ENCODE measurements around the gene SLC3A2. TPM values are rescaled to one million over a fixed set of nuclear protein-coding genes. Genes with fewer than 3 reads are reported as not detected.

The SLC3A2 gene
- polyA plus RNA-seq, 4 donors: 182 to 190 (median 189) TPM

GRCh38 chr11:62908468-62909072 lies 27.9 kb downstream of the SLC3A2 start:
- no peak for DNase-seq (ENCODE audit: low read depth in 4 of 4, low spot score in 3 of 4)

GRCh38 chr11:62909107-62909894 lies 28.6 kb downstream of the SLC3A2 start:
- peak in 2 of 4 donors; percentile 50 to 60 for DNase-seq (ENCODE audit: low read depth in 4 of 4, low spot score in 3 of 4)

GRCh38 chr11:62910141-62910882 lies 29.6 kb downstream of the SLC3A2 start:
- DNase-seq (ENCODE audit: low read depth in 4 of 4, low spot score in 3 of 4): no peak

- DNase-seq (ENCODE audit: low read depth in 4 of 4, low spot score in 3 of 4): no peak
Observed at GRCh38 chr11:62911137-62912130, 30.7 kb downstream of the SLC3A2 start.

DNA sequence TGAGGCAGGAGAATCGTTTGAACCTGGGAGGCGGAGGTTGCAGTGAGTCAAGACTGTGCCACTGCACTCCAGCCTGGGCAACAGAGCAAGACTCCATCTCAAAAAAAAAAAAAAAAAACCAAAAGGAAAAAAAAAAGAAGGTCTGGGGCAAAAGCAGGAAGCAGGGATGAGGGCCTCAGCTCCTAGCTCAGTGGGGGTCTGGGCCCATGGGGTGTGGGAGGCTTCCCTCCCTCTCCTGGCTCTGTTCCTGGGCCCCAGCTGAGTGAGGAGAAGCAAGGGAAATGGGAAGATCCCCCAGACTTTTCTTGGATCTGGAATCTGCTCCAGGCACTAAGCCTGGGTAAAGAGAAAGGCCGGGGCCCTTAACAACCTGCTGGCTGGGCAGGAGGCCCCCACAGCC lies 31.6 kb downstream of the SLC3A2 start:
- DNase-seq (ENCODE audit: low read depth in 4 of 4, low spot score in 3 of 4): no peak

- DNase-seq (ENCODE audit: low read depth in 4 of 4, low spot score in 3 of 4): no peak
Observed at GRCh38 chr11:62914416-62914815, 33.7 kb downstream of the SLC3A2 start.

GRCh38 chr11:62917906-62918502 lies 37.3 kb downstream of the SLC3A2 start:
- DNase-seq (ENCODE audit: low read depth in 4 of 4, low spot score in 3 of 4): no peak

- DNase-seq (ENCODE audit: low read depth in 4 of 4, low spot score in 3 of 4): no peak
Observed at GRCh38 chr11:62918531-62918930, 37.8 kb downstream of the SLC3A2 start.

- no peak for DNase-seq (ENCODE audit: low read depth in 4 of 4, low spot score in 3 of 4)
Observed at GRCh38 chr11:62919476-62919875, 38.8 kb downstream of the SLC3A2 start.

DNA sequence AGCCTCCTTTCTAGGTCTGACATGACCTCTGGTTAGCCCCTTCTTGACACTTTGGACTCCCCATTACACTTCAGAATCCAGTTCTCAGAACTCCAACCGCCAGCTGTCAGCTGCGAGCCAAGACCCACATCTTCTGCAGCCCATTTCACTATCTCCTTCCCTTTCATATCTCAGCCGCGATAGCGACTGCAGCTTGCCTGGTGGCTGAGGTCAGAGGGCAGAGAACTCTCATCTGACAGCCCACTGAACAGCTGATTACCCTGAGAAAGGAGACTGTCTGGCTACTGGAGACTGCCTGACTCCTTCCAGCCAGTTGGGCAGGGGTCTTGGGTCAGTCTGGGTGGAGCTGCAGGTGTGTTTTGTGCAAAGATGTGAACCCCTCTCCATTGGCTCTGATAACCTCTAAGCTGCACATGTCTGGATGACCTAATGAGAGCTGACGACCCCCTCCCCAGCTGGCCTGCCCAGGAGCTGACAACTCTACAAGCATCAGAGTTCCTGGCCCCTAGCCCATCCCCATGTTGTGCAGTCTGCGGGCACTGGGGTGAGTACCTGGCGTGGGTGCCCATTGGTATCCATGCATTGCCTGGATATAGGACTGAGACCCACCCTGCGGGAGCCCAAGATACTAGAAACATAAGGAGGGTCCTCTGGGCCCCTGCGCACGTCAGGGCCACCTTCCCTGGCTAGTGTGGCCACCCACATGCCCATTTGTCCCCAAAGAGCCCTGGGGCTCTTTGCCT lies 39.4 kb downstream of the SLC3A2 start:
- no peak for DNase-seq (ENCODE audit: low read depth in 4 of 4, low spot score in 3 of 4)

DNA sequence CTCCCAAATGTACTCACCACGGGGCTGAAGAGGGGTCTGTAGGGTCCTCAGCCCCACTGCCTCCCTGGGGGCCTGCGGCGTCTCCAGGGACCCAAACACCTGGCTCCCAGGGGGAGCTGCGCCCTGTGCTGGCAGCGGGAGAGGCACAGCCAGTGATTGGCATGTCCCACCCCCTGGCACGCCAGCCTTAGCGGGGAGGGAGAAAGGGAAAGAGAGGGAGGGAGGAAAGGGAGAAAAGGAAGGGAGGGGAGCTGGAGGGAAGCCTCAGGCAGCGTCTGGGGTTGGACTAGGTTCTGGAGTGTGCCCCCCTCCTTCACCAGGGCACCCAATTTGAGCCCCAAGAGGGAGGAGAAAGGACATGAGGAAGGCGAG lies 40.5 kb downstream of the SLC3A2 start, which contains the start of gene CHRM1:
CHRM1 (minus strand) TSS at position 163 of the 372 bp plus-strand sequence. CDS start 10,263 bp downstream, outside the sequence.
- no peak for DNase-seq (ENCODE audit: low read depth in 4 of 4, low spot score in 3 of 4)

GRCh38 chr11:62921573-62922188 lies 41.0 kb downstream of the SLC3A2 start:
- DNase-seq (ENCODE audit: low read depth in 4 of 4, low spot score in 3 of 4): no peak

- no peak for DNase-seq (ENCODE audit: low read depth in 4 of 4, low spot score in 3 of 4)
Observed at GRCh38 chr11:62922189-62922589, 41.5 kb downstream of the SLC3A2 start.

DNA sequence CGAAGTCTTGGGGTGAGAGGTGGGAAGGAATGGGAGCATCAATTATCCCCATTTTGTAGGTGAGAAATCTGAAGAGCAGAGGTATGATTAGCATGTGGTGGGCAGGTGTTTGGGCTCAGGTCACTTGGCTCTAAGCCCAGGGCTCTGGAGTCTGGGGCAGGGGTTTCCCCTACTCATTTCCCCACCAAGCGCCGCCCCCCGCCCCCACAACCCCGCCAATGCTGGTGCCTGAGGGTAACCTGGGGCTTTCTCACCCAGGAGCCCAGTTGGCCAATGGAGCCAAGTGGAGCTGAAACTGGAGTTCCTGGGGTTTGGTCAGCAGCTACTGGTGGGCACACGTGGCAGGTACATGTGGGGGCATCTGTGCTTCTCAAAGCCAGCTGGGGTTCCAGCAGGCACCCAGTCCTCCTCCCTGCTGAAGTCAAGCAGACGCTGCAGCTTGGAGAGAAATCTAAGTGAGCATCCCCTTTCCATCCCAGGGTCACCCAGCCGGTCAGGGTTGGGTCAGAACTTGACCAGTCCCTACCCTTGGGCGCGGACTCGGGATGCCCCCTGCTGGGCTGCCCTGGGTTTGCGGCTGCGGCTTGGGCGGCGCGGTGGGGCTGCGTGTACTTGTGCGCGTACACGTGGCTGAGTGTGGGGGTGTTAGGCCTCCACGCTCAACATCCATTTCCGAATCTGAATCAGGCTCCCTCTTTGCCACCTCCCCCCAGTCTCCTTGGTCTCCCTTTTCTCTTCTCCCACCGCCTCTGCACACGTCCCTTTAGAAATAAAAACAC lies 42.1 kb downstream of the SLC3A2 start:
- no peak for DNase-seq (ENCODE audit: low read depth in 4 of 4, low spot score in 3 of 4)

- no peak for DNase-seq (ENCODE audit: low read depth in 4 of 4, low spot score in 3 of 4)
Observed at GRCh38 chr11:62923601-62924411, 43.1 kb downstream of the SLC3A2 start.

GRCh38 chr11:62925308-62925707 lies 44.6 kb downstream of the SLC3A2 start:
- no peak for DNase-seq (ENCODE audit: low read depth in 4 of 4, low spot score in 3 of 4)
